DOHH2 (cell line): ENCODE data around the gene NBAS.

Source experiments
- CTCF ChIP-seq: fragments of 200-600 bp; sonication (generic); IDR thresholded peaks from one replicate; pipeline ENCODE4 v1.5.1; 2014; ENCODE audit warnings: antibody characterized with exemption, mild to moderate bottlenecking, low read depth, low read length; ENCODE audit not compliant: poor library complexity, severe bottlenecking
- EZH2phosphoT487 ChIP-seq: fragments of 200-600 bp; sonication (generic); IDR thresholded peaks from 2 replicates; pipeline ENCODE4 v1.6.1; 2017; ENCODE audit warnings: borderline replicate concordance, mild to moderate bottlenecking, antibody characterized with exemption, low read length, moderate library complexity, mixed read lengths

GRCh38 chr2:15334644-15335326, 226.3 kb downstream of the NBAS start:
- no peak for TF ChIP-seq CTCF
- TF ChIP-seq EZH2phosphoT487, result no peak
